GM12878 (cell line): ENCODE data around the gene TMEM30A. TPM values are rescaled to one million over a fixed set of nuclear protein-coding genes. Genes with fewer than 3 reads are reported as not detected.

Experiments used
- ATAC-seq: fragments of 200-7000 bp; cut with Tn5 transposase; 3 replicates; pipeline ENCODE4 v1.9.1; 2020; ENCODE audit warnings: mild to moderate bottlenecking, moderate library complexity
- BruUV-seq: library from RNA; stranded (reverse); fragments of 400-500 nt; replicated peaks from 2 replicates; lab custom pipeline; 2021; lab: Mats Ljungman, UMichigan
- CTCF ChIA-PET: fragments of 300-600 bp; sonication (Branson Sonifier 250); formaldehyde crosslinking; extraction: SDS; loops from one replicate; lab custom pipeline; 2021; ENCODE audit warnings: inconsistent platforms; lab: Yijun Ruan, JAX
- POLR2A ChIA-PET: fragments of 350-600 bp; formaldehyde crosslinking; extraction: SDS; loops from one replicate; lab custom pipeline; 2021; ENCODE audit warnings: inconsistent platforms; lab: Charles Lee
- RAD21 ChIA-PET: fragments of 300-600 bp; sonication (Branson Sonifier 250); formaldehyde crosslinking; loops from one replicate; lab custom pipeline; 2023; ENCODE audit warnings: antibody characterized with exemption; ENCODE audit not compliant: unreplicated experiment; lab: Charles Lee
- SMC1A ChIA-PET: fragments of 300-600 bp; sonication (Branson Sonifier 250); formaldehyde crosslinking; loops from one replicate; lab custom pipeline; 2023; ENCODE audit not compliant: unreplicated experiment, uncharacterized antibody; lab: Charles Lee
- DNase-seq: peaks from one replicate; pipeline ENCODE4 v3.0.0-alpha.2; 2011; ENCODE audit warnings: low read depth, low spot score
- FAIRE-seq: peaks from 3 replicates; lab custom pipeline; 2011; peaks lifted over from hg19 to GRCh38; lab: Jason Lieb, UNC
- H2AFZ ChIP-seq: 2 replicates; pipeline ENCODE4 v1.6.0; 2011; ENCODE audit warnings: low read depth, low read length, control low read depth; ENCODE audit not compliant: control insufficient read depth
- H3K27ac ChIP-seq: 2 replicates; pipeline ENCODE4 v1.5.1; 2011; ENCODE audit warnings: control low read depth; ENCODE audit not compliant: control insufficient read depth, insufficient read depth
- H3K27me3 ChIP-seq, 2 experiments: replicated peaks in 1 of 2; 2 replicates each; pipeline versions ENCODE4 v1.6.0 to v1.6.1; 2011; ENCODE audit warnings: low read length in 1 of 2; ENCODE audit not compliant: control insufficient read depth in 2 of 2, insufficient read depth in 2 of 2
- H3K36me3 ChIP-seq, 2 experiments: 2 replicates each; pipeline ENCODE4 v1.5.1; 2011; ENCODE audit warnings: low read length in 1 of 2; ENCODE audit not compliant: control insufficient read depth in 2 of 2, insufficient read depth in 2 of 2
- H3K4me1 ChIP-seq: 2 replicates; pipeline ENCODE4 v1.6.1; 2011; ENCODE audit warnings: mild to moderate bottlenecking, low read length, moderate library complexity, mixed read lengths; ENCODE audit not compliant: control insufficient read depth, insufficient read depth
- H3K4me2 ChIP-seq: 2 replicates; pipeline ENCODE4 v1.6.0; 2011; ENCODE audit warnings: control low read depth; ENCODE audit not compliant: control insufficient read depth, insufficient read depth
- H3K4me3 ChIP-seq: fragments of 200-600 bp; sonication (generic); 2 replicates; pipeline ENCODE4 v1.5.1; 2016
- H3K79me2 ChIP-seq: 2 replicates; pipeline ENCODE4 v1.6.0; 2011; ENCODE audit warnings: low read length; ENCODE audit not compliant: control insufficient read depth, insufficient read depth
- H3K9ac ChIP-seq: 2 replicates; pipeline ENCODE4 v1.8.0; 2011; ENCODE audit warnings: low read length, control low read depth, mixed read lengths; ENCODE audit not compliant: control insufficient read depth, insufficient read depth
- H3K9me3 ChIP-seq: replicated peaks from 3 replicates; pipeline ENCODE4 v1.5.1; 2011; ENCODE audit warnings: mild to moderate bottlenecking, low read length; ENCODE audit not compliant: control insufficient read depth, insufficient read depth
- H4K20me1 ChIP-seq: 2 replicates; pipeline ENCODE4 v1.6.0; 2011; ENCODE audit not compliant: control insufficient read depth, insufficient read depth
- CBFB ChIP-seq: IDR thresholded peaks from 2 replicates; pipeline ENCODE4 v1.6.1; 2016; ENCODE audit warnings: antibody characterized with exemption, low read depth
- CHD4 ChIP-seq: fragments of 200-600 bp; sonication (generic); IDR thresholded peaks from 2 replicates; pipeline ENCODE4 v1.6.1; 2016; ENCODE audit warnings: mild to moderate bottlenecking
- CREB1 ChIP-seq: IDR thresholded peaks from 2 replicates; pipeline ENCODE4 v1.6.1; 2012; ENCODE audit warnings: low read depth, mild to moderate bottlenecking, inconsistent platforms
- EGR1 ChIP-seq, 2 experiments: IDR thresholded peaks; 1 replicate in 1 of 2; 2 replicates in 1 of 2; pipeline ENCODE4 v1.6.1; 2011 to 2012; ENCODE audit warnings: low read depth in 2 of 2, low read length in 2 of 2, borderline replicate concordance in 1 of 2, mild to moderate bottlenecking in 1 of 2, moderate library complexity in 1 of 2
- ESRRA ChIP-seq: IDR thresholded peaks from 2 replicates; pipeline ENCODE4 v1.6.1; 2012; ENCODE audit warnings: mild to moderate bottlenecking, low read length, improper control_type of control experiment
- GABPA ChIP-seq: IDR thresholded peaks from 2 replicates; pipeline ENCODE4 v1.6.1; 2014; ENCODE audit warnings: antibody characterized with exemption, low read depth, mild to moderate bottlenecking, inconsistent platforms
- HDGF ChIP-seq: fragments of 450-650 bp; IDR thresholded peaks from 2 replicates; pipeline ENCODE4 v1.6.1; 2016; ENCODE audit warnings: antibody characterized with exemption
- NRF1 ChIP-seq: conservative IDR thresholded peaks from 2 replicates; pipeline ENCODE4 v1.6.1; 2011; ENCODE audit warnings: mild to moderate bottlenecking, low read depth, low read length, improper control_type of control experiment
- STAT1 ChIP-seq: fragments of 450-650 bp; conservative IDR thresholded peaks from 2 replicates; pipeline ENCODE4 v1.6.1; 2014; ENCODE audit warnings: antibody characterized with exemption, mild to moderate bottlenecking
- TCF3 ChIP-seq: IDR thresholded peaks from 2 replicates; pipeline ENCODE4 v1.6.1; 2012; ENCODE audit warnings: low read depth, mild to moderate bottlenecking, low read length, borderline replicate concordance; ENCODE audit not compliant: insufficient read depth
- WGBS: methylation state at CpG from one replicate; pipeline ENCODE4 v1.1.6; 2016; ENCODE audit warnings: low lambda C conversion rate; ENCODE audit not compliant: insufficient replicate concordance, insufficient coverage; ENCODE audit errors: missing lambda C conversion rate; 5-methylcytosine and 5-hydroxymethylcytosine counted together
- in situ Hi-C: fragments of 300-500 bp; cut with MboI; formaldehyde crosslinking; loops from 9 replicates; pipeline ENCODE4 v1.14.3; 2018; ENCODE audit warnings: mixed read lengths
- intact Hi-C: fragments of 100-400 bp; cut with micrococcal nuclease; formaldehyde crosslinking; loops from one replicate; pipeline ENCODE4 v1.14.2; 2022; ENCODE audit not compliant: unreplicated experiment
- polyA plus RNA-seq, 11 experiments: library from polyadenylated mRNA; depleted of rRNA in 4 of 11; unstranded in 6 of 11; stranded (reverse) in 5 of 11; fragments of >200 nt; fragmentation: Nextera tagmentation in 4 of 11; fragmentation: Illumina TruSeq in 1 of 11; extraction: Ambion mirVana in 4 of 11; extraction: Trizol in 1 of 11; gene quantifications; 1 replicate in 1 of 11; 2 replicates in 10 of 11; pipeline versions ENCODE4 v1.2.1 to v1.2.3, GENCODE V29; 2011 to 2016; ENCODE audit warnings: inconsistent platforms in 2 of 11, missing spikeins in 2 of 11, low read depth in 1 of 11
- total RNA-seq, 4 experiments: library from RNA; depleted of rRNA in 3 of 4; stranded (reverse); fragments of >200 nt in 3 of 4; fragmentation: Illumina TruSeq in 1 of 4; extraction: Trizol in 1 of 4; gene quantifications; 2 replicates each; pipeline versions ENCODE4 v1.2.1 to v1.2.3, GENCODE V29; 2013 to 2021
- TF ChIP-seq, protein P1 (sequence below), 3 experiments: IDR thresholded peaks in 2 of 3; conservative IDR thresholded peaks in 1 of 3; 2 replicates each; pipeline ENCODE4 v1.5.1; 2011; ENCODE audit warnings: low read depth in 3 of 3, low read length in 3 of 3, mild to moderate bottlenecking in 3 of 3, control low read depth in 2 of 3, moderate library complexity in 2 of 3, inconsistent platforms in 1 of 3, mixed read lengths in 1 of 3; ENCODE audit not compliant: control insufficient read depth in 2 of 3, insufficient read depth in 1 of 3; ENCODE audit errors: extremely low read depth in 1 of 3

The TMEM30A gene
- total and polyA plus RNA-seq, 10 of the 15 experiments (the other 5 are each of a cell fraction or from before 2014, with no cell fraction given), result 11.9 to 61.6 (median 43.2) TPM

DNA sequence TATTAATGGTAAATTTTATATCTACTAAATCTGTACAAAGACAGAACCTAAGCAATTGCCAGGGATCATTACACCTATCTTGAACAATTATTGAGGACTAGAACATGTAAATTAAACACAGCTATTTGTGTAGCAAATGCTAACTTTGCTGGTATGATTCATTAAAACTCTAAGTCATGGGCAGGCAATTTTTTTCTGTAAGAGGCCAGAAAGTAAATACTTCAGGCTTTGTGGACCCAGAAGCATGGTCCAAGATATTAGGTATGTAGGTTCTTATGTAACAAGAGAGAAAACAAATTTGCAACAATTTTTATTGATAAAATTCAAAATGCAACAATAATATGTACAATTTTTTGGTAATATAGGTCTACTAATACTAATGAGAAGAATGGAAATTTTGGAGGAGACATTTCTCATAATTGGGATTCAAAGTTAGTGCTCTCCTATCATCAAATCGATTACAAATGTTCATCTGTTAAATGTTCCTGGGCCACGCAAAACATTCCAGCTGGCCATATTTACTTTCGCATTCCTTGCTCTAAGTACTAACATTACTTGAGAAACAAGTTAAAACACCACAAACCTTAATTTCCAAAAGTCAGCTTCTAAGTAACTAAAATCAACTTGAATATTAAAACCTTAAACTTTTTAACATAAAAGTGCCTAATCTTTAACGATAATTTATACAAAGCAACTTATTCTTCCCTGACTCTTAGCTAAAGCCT lies 4.3 kb downstream of the TMEM30A start:
- FAIRE-seq, result no peak
- Histone ChIP-seq H3K4me1 (no peaks in the 10 kb centered on the region), H2AFZ (no peak overlapping the region), H3K9ac (peak overlapping the region; percentile 47; the same call in 1 of the 2 replicates), H4K20me1 (no peaks in the 10 kb centered on the region), H3K4me2 (no peak overlapping the region), H3K27ac (peak overlapping the region; percentile 80; the same call in 1 of the 2 replicates), H3K79me2 (peaks cover 97% of the 10 kb centered on the region), H3K27me3 (no peaks in the 10 kb centered on the region), H3K9me3 (no peaks in the 10 kb centered on the region; the same call in 1 of the 3 replicates), H3K4me3 (peak overlapping the region; percentile 47), H3K36me3 (peaks cover 0 to 2% of the 10 kb centered on the region in 2 experiments; a peak in 1 of 4 replicates)
- ATAC-seq, result no peak
- SMC1A ChIA-PET, result interaction anchor here (1.0 to 12.7 kb wide), 7 partner anchors 10 to 224 kb away, joined by 3 to 196 read pairs (median 10); partner anchors contain the start of genes COX7A2 and FILIP1
- intact Hi-C loops, result loop anchor here (5.0 kb wide), 4 partner anchors 212 to 1758 kb away; partner anchors contain the start of genes EEF1A1, FILIP1 and MYO6
- TF ChIP-seq CHD4 (no peak), ESRRA (no peak), STAT1 (no peak), HDGF (no peak), EGR1 (IDR thresholded peaks at IDR 0.05; ENCODE audit: borderline replicate concordance in 1 of 2, low read depth in 2 of 2, low read length in 2 of 2) (no peak), GABPA (no peak), CREB1 (no peak), NRF1 (no peak), TCF3 (no peak), CBFB (no peak)
- TF ChIP-seq, protein P1, sequence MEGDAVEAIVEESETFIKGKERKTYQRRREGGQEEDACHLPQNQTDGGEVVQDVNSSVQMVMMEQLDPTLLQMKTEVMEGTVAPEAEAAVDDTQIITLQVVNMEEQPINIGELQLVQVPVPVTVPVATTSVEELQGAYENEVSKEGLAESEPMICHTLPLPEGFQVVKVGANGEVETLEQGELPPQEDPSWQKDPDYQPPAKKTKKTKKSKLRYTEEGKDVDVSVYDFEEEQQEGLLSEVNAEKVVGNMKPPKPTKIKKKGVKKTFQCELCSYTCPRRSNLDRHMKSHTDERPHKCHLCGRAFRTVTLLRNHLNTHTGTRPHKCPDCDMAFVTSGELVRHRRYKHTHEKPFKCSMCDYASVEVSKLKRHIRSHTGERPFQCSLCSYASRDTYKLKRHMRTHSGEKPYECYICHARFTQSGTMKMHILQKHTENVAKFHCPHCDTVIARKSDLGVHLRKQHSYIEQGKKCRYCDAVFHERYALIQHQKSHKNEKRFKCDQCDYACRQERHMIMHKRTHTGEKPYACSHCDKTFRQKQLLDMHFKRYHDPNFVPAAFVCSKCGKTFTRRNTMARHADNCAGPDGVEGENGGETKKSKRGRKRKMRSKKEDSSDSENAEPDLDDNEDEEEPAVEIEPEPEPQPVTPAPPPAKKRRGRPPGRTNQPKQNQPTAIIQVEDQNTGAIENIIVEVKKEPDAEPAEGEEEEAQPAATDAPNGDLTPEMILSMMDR (IDR thresholded peaks at IDR 0.05 in 2 of 3, conservative IDR thresholded peaks at IDR 0.05 in 1 of 3; ENCODE audit: control insufficient read depth in 2 of 3, extremely low read depth in 1 of 3, insufficient read depth in 1 of 3, low read depth in 3 of 3, low read length in 3 of 3), result no peak
- in situ Hi-C loops, result loop anchor here (10.0 kb wide), 1 partner anchor 475 kb away; no protein-coding TSS in a partner anchor
- POLR2A ChIA-PET, result interaction anchor here (0.9 to 3.0 kb wide), 3 partner anchors 9 to 213 kb away, joined by 3 to 21 read pairs (median 10); partner anchors contain the start of gene FILIP1
- BruUV-seq, result no TSS peak
- DNase-seq, result no peak
- CTCF ChIA-PET, result interaction anchor here (0.6 to 9.1 kb wide), 5 partner anchors 11 to 305 kb away, joined by 3 to 163 read pairs (median 5); no protein-coding TSS in a partner anchor
- 100% methylated on average over 4 of the region's 4 CpGs for WGBS
- RAD21 ChIA-PET, result interaction anchor here (1.3 to 9.2 kb wide), 4 partner anchors 11 to 230 kb away, joined by 3 to 142 read pairs (median 6); no protein-coding TSS in a partner anchor
